ENCODE results near the gene PALD1.

- no peak for TF ChIP-seq EZH2 (IDR thresholded peaks at IDR 0.05)
- no peak for TF ChIP-seq CTCF (IDR thresholded peaks at IDR 0.05)
Measured at GRCh38 chr10:70615211-70615610, 136.6 kb downstream of the PALD1 start.

Measured in neural progenitor cell (in vitro differentiated cells).